ENCODE measurements around the gene CAMK2D. TPM values are rescaled to one million over a fixed set of nuclear protein-coding genes. Genes with fewer than 3 reads are reported as not detected.

Gene CAMK2D
- polyA plus RNA-seq, 2 of the 4 experiments (the other 2 are of a cell fraction) = 19.1 to 59.9 TPM

DNA sequence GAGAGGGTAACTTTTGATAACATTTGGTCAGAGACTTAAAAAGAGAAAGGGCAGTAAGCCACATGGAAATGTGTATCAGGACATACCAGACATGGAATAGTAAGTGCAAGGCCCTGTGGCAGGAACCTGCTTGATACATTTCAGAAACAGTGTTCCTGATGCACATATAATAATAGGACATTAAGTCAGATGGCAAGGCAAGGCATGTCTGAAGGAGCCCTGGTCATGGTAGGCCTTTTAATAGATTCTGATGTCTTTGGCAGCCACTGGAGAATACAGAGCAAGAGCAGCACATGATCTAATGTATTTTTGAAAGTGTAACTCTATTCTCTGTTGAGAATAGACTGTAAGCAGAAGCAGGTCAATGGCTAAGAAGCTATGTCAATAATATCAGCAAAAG is 279.7 kb downstream of the CAMK2D start:
- Histone ChIP-seq H3K27ac (no peak overlapping the region), H3K4me3 (no peak overlapping the region), H3K4me1 (no peaks in the 10 kb centered on the region), H3K4me2 (no peak overlapping the region), H3K9me3 (peaks cover 6% of the 10 kb centered on the region)
- CTCF ChIA-PET = no interaction called here
- DNase-seq (ENCODE audit: low read depth in 1 of 2, low spot score in 1 of 2) (no peak), ATAC-seq (no peak), FAIRE-seq (no peak)
- TF ChIP-seq, protein P1, sequence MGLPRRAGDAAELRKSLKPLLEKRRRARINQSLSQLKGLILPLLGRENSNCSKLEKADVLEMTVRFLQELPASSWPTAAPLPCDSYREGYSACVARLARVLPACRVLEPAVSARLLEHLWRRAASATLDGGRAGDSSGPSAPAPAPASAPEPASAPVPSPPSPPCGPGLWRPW (IDR thresholded peaks at IDR 0.05) = no peak
- no peak for TF ChIP-seq ZC3H11A (IDR thresholded peaks at IDR 0.05)
- TF ChIP-seq, protein P2, sequence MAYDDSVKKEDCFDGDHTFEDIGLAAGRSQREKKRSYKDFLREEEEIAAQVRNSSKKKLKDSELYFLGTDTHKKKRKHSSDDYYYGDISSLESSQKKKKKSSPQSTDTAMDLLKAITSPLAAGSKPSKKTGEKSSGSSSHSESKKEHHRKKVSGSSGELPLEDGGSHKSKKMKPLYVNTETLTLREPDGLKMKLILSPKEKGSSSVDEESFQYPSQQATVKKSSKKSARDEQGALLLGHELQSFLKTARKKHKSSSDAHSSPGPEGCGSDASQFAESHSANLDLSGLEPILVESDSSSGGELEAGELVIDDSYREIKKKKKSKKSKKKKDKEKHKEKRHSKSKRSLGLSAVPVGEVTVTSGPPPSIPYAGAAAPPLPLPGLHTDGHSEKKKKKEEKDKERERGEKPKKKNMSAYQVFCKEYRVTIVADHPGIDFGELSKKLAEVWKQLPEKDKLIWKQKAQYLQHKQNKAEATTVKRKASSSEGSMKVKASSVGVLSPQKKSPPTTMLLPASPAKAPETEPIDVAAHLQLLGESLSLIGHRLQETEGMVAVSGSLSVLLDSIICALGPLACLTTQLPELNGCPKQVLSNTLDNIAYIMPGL (CRISPR knock-in tag; IDR thresholded peaks at IDR 0.05; ENCODE audit: borderline replicate concordance) = no peak
- TF ChIP-seq FOXS1 (CRISPR knock-in tag; IDR thresholded peaks at IDR 0.05) = no peak
- TF ChIP-seq BHLHE40 (IDR thresholded peaks at IDR 0.05; ENCODE audit: low read depth, low read length) = no peak
- no peak for TF ChIP-seq CEBPB (IDR thresholded peaks at IDR 0.05)
- TF ChIP-seq KDM1A (IDR thresholded peaks at IDR 0.05; ENCODE audit: low read depth) = no peak
- no peak for TF ChIP-seq HOXA7 (CRISPR knock-in tag; IDR thresholded peaks at IDR 0.05)
- no peak for TF ChIP-seq CHD4 (IDR thresholded peaks at IDR 0.05; ENCODE audit: borderline replicate concordance)
- TF ChIP-seq, protein P3, sequence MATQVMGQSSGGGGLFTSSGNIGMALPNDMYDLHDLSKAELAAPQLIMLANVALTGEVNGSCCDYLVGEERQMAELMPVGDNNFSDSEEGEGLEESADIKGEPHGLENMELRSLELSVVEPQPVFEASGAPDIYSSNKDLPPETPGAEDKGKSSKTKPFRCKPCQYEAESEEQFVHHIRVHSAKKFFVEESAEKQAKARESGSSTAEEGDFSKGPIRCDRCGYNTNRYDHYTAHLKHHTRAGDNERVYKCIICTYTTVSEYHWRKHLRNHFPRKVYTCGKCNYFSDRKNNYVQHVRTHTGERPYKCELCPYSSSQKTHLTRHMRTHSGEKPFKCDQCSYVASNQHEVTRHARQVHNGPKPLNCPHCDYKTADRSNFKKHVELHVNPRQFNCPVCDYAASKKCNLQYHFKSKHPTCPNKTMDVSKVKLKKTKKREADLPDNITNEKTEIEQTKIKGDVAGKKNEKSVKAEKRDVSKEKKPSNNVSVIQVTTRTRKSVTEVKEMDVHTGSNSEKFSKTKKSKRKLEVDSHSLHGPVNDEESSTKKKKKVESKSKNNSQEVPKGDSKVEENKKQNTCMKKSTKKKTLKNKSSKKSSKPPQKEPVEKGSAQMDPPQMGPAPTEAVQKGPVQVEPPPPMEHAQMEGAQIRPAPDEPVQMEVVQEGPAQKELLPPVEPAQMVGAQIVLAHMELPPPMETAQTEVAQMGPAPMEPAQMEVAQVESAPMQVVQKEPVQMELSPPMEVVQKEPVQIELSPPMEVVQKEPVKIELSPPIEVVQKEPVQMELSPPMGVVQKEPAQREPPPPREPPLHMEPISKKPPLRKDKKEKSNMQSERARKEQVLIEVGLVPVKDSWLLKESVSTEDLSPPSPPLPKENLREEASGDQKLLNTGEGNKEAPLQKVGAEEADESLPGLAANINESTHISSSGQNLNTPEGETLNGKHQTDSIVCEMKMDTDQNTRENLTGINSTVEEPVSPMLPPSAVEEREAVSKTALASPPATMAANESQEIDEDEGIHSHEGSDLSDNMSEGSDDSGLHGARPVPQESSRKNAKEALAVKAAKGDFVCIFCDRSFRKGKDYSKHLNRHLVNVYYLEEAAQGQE (IDR thresholded peaks at IDR 0.05) = no peak
- TF ChIP-seq RNF2 (IDR thresholded peaks at IDR 0.05; ENCODE audit: borderline replicate concordance, low read depth) = no peak
- no peak for TF ChIP-seq NR3C1 (IDR thresholded peaks at IDR 0.05)
- TF ChIP-seq JUNB (IDR thresholded peaks at IDR 0.05) = no peak
- no peak for TF ChIP-seq RARB (CRISPR knock-in tag; IDR thresholded peaks at IDR 0.05)
- no peak for TF ChIP-seq ZNF302 (CRISPR knock-in tag; IDR thresholded peaks at IDR 0.05)
- TF ChIP-seq, protein P4, sequence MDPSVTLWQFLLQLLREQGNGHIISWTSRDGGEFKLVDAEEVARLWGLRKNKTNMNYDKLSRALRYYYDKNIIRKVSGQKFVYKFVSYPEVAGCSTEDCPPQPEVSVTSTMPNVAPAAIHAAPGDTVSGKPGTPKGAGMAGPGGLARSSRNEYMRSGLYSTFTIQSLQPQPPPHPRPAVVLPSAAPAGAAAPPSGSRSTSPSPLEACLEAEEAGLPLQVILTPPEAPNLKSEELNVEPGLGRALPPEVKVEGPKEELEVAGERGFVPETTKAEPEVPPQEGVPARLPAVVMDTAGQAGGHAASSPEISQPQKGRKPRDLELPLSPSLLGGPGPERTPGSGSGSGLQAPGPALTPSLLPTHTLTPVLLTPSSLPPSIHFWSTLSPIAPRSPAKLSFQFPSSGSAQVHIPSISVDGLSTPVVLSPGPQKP (IDR thresholded peaks at IDR 0.05; ENCODE audit: low read depth, low read length) = no peak
- POLR2A ChIA-PET = no interaction called here

DNA sequence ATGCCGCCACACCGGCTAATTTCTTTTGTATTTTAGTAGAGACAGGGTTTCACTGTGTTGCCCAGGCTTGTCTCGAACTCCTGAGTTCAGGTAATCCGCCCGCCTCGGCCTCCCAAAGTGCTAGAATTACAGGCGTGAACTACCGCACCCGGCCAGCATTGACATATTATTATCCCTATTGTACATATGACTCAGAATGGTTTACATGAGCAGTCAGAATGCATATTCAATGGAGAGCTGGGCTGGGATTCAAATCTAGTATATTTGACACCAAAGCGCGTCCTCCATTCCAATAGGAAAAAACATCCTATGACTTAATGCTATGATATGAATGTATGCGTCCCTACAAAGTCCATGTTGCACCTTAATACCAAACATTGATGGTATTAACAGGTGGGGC is 281.4 kb downstream of the CAMK2D start:
- no peak overlapping the region for H3K4me3 ChIP-seq
- TF ChIP-seq HEYL (CRISPR knock-in tag; IDR thresholded peaks at IDR 0.05) (no peak), POLR2AphosphoS2 (conservative IDR thresholded peaks at IDR 0.05; ENCODE audit: low read length) (no peak), ZSCAN20 (CRISPR knock-in tag; IDR thresholded peaks at IDR 0.05) (no peak), SREBF2 (IDR thresholded peaks at IDR 0.05) (no peak), CEBPB (IDR thresholded peaks at IDR 0.05) (no peak), BHLHE40 (IDR thresholded peaks at IDR 0.05; ENCODE audit: low read depth, low read length) (no peak), HDAC2 (IDR thresholded peaks at IDR 0.05) (no peak), HOXA7 (CRISPR knock-in tag; IDR thresholded peaks at IDR 0.05) (no peak), PHF8 (IDR thresholded peaks at IDR 0.05; ENCODE audit: borderline replicate concordance, low read depth) (no peak), KDM5A (IDR thresholded peaks at IDR 0.05) (no peak), FOSL2 (IDR thresholded peaks at IDR 0.05) (no peak), FOSL2 (CRISPR knock-in tag; IDR thresholded peaks at IDR 0.05) (no peak), JUN (IDR thresholded peaks at IDR 0.05) (no peak), TP53 (CRISPR knock-in tag; IDR thresholded peaks at IDR 0.05) (no peak), CBX2 (IDR thresholded peaks at IDR 0.05; ENCODE audit: borderline replicate concordance, low read depth) (no peak)
- TF ChIP-seq, protein P5, sequence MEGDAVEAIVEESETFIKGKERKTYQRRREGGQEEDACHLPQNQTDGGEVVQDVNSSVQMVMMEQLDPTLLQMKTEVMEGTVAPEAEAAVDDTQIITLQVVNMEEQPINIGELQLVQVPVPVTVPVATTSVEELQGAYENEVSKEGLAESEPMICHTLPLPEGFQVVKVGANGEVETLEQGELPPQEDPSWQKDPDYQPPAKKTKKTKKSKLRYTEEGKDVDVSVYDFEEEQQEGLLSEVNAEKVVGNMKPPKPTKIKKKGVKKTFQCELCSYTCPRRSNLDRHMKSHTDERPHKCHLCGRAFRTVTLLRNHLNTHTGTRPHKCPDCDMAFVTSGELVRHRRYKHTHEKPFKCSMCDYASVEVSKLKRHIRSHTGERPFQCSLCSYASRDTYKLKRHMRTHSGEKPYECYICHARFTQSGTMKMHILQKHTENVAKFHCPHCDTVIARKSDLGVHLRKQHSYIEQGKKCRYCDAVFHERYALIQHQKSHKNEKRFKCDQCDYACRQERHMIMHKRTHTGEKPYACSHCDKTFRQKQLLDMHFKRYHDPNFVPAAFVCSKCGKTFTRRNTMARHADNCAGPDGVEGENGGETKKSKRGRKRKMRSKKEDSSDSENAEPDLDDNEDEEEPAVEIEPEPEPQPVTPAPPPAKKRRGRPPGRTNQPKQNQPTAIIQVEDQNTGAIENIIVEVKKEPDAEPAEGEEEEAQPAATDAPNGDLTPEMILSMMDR (IDR thresholded peaks at IDR 0.05) = no peak
- TF ChIP-seq, protein P6, sequence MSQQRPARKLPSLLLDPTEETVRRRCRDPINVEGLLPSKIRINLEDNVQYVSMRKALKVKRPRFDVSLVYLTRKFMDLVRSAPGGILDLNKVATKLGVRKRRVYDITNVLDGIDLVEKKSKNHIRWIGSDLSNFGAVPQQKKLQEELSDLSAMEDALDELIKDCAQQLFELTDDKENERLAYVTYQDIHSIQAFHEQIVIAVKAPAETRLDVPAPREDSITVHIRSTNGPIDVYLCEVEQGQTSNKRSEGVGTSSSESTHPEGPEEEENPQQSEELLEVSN (IDR thresholded peaks at IDR 0.05; ENCODE audit: borderline replicate concordance, low read depth) = no peak
- TF ChIP-seq, protein P7, sequence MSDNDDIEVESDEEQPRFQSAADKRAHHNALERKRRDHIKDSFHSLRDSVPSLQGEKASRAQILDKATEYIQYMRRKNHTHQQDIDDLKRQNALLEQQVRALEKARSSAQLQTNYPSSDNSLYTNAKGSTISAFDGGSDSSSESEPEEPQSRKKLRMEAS (IDR thresholded peaks at IDR 0.05) = no peak
- H3K9me3 ChIP-seq = peaks cover 10% of the 10 kb centered on the region
- ChIA-PET POLR2A (no interaction called here), CTCF (no interaction called here)
- no peak overlapping the region for H3K4me2 ChIP-seq
- 90% methylated on average over 12 of the region's 12 CpGs for WGBS (ENCODE audit: missing lambda C conversion rate)
- no peak overlapping the region for H3K27ac ChIP-seq
- no peak for DNase-seq (ENCODE audit: low read depth in 1 of 2, low spot score in 1 of 2)
- no peak for FAIRE-seq
- ATAC-seq = no peak
- H3K4me1 ChIP-seq = no peaks in the 10 kb centered on the region

All from A549 (cell line).